ENCODE data around the gene SLC38A11.

- TF ChIP-seq CTCF (IDR thresholded peaks at IDR 0.05) (no peak), POLR2A (IDR thresholded peaks at IDR 0.05) (no peak)
Observed at GRCh38 chr2:164979113-164979512, 23.8 kb upstream of the SLC38A11 start.

Data from testis (tissue), 2 donors.